Forelimb muscle (tissue), 1 donor: ENCODE data around the gene RABGAP1L. TPM values are rescaled to one million over a fixed set of nuclear protein-coding genes. Genes with fewer than 3 reads are reported as not detected.

Source experiments
- DNase-seq: peaks from one replicate; pipeline ENCODE4 v3.0.0-alpha.2; 2013; ENCODE audit warnings: low read depth
- polyA plus RNA-seq: library from polyadenylated mRNA; unstranded; fragments of 120-200 nt; gene quantifications from one replicate; pipeline ENCODE4 v1.2.1, GENCODE V29; 2013; ENCODE audit not compliant: insufficient read length

The RABGAP1L gene
- polyA plus RNA-seq, 1 donor = 10.3 TPM

DNA sequence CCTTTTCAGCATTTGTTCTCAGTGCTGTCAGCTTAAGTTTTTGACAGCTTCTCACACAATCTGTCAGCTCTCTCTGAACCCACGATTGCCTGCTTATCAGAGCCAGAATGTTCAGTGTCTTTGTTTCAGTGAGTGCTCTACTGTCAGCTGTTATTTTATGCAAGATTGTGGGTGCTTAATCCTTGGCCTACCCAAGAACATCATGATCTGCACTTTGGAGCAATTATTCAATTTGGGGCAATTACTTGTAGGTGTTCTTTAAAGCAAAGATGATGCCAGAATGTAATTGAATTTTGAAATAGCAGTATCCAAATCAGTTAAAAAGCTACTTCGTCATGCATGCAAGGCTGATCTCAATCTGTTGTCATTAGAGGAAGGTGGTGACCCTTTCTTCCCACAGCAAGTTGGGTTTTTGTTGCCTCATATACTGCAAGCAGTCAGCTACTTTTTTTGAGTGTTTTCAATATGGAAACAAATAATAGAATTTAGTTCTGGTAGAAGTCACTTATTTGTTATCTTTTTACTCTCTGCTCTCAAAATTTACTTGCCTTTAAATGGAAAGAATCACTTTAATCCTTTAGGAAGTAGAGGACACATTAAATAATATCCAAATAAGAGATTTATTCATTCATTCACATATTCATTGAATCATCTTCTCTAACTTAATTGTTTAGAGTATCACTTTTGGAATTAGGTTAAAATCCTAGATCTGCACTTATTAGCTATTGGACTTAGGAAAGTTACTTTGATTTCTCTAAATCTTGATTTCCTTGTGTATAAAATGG, 586.9 kb downstream of the RABGAP1L start:
- DNase-seq = no peak

DNA sequence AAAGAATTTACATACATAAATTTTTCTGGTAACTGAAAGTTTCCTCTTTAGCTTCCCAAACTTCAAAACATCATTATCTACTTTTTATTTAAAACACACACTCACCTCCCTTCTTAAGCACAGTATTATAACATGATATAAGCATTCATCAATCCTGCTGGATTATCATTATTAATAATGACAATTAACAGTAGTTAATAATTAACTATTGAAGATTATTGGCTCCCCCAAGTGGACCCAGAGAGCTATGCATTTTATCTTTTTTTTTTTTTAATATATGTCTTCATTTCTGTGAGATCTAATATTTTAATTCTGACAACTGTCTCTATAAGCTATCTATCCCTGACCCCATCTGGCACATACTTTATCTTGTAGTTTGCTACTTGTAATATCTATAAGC, 588.3 kb downstream of the RABGAP1L start:
- no peak for DNase-seq

DNA sequence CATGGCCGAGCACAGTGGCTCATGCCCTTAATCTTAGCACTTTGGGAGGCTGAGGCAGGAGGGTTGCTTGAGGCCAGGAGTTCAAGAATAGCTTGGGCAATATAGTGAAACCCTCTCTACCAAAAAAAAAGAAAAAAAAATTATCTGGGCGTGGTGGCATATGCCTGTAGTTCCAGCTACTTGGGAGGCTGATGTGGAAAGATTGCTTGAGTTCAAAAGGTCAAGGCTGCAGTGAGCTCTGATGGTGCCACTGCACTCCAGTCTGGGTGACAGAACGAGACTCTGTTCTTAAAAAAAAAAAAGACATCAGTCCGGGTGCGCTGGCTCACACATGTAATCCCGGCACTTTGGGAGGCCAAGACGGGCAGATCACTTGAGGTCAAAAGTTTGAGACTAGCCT, 589.3 kb downstream of the RABGAP1L start:
- no peak for DNase-seq

DNA sequence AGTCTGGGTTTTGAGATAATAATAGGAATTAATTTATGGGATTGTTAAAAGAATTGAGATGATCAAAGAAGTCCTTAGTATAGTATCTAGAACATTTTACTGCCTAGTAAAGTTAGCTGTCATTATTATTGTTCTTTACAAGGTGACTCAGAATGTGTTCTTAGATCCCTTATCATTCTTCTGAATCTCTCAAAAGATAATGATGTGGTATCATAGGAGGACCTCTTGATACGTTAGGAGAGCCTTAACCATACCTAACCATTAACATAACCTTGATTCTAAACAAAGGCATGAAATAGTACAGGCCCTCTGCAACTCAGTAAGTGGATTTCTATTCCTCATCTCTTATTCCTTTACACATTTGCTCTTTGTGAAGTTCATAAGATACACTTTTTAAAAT, 593.8 kb downstream of the RABGAP1L start:
- DNase-seq = no peak

DNA sequence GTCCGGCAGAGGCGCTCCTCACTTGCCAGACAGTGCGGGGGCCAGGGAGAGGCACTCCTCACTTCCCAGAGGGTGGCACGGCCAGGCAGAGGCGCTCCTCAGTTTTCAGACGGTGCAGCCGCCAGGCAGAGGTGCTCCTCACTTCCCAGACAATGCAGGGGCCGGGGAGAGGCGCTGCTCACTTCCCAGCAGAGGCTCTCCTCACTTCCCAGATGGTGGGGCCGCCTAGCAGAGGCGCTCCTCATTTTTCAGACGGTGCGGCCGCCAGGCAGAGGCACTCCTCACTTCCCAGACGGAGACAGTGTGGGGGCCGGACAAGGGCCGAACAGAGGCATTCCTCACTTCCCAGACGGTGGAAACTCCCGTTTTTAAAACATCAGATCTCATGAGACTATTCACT, 602.0 kb downstream of the RABGAP1L start:
- peak; percentile 28 for DNase-seq

DNA sequence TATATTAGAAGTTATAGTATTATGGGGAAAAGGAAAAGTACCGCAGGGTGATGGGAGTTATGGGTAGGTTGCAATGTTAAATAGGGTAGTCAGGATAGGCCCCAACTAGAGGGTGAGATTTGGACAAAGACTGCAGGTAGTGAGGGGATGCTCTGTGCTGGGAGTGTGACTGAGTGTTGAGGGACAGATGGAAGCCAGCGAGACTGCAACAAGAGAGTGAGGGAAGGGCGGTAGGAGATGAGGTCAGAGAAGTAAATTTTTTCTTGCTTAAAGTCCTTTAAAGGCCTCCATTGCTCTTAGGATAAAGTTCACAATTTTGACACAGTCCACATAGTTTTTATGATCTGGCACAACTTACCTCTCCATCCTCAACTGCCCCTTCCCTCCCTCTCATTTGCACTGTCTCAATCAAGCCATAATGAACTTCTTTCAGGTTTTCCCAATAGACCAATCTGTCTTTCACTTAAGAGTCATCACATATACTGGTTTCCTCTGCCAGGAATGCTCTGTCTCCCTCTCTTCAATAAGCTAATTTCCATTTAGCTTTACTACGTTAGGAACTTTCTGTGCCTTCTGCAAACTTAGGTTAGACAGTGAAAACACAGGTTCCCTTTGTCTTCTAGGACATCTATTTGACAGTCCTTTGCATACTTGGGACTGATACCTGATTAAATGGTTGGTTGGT, 602.7 kb downstream of the RABGAP1L start:
- DNase-seq = peak; percentile 16

DNA sequence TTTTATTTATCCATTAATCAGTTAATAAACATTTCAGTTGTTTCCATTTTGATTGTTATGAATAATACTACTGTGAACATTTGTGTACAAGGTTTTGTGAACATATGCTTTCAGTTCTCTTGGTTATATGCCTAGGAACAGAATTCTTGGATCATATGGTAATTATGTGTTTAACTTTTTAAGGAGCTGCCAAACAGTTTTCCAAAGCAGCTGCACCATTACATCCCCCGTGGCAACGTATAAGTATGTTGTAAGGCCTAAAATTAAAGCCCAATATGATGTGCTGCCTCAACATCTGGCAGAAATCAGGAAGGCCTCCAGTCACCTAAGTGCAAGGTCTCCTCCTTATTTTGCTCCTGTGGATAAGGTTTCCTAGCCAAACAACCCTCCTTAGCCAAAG, 604.9 kb downstream of the RABGAP1L start:
- peak; percentile 82 for DNase-seq

DNA sequence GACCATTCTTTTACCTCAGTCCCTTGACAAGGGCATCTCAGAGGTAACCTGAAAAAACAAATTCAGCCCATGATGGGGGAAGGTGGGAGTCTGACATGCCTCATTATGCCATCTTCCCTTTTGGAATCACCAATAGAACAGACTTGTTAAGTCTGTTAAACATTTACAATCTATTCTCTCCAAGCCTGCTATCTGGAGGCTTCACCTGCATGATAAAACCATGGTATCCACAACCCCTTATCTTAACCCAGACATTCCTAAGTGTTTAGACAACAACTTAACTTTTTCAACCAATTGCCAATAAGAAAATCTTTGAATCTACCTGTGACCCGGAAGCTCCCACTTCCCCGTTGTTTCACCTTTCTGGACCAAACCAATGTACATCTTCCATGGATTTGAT, 607.4 kb downstream of the RABGAP1L start:
- no peak for DNase-seq

DNA sequence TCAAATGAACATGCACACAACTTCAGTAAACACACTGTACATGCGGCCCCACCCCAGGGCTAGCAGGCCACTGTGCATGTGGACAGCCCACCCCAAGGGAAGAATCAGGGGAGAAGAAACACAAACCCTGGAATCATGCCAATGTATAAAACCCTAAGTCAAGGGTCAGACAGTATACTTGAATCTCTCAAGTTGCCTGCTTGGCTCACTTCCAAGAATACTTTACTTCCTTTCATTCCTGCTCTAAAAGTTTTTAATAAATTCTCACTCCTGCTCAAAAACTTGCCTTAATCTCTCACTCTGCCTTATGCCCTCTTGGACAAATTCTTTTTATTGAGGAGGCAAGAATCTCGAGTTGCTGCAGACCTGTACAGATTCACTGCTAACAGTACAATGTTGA, 609.2 kb downstream of the RABGAP1L start:
- DNase-seq = no peak

DNA sequence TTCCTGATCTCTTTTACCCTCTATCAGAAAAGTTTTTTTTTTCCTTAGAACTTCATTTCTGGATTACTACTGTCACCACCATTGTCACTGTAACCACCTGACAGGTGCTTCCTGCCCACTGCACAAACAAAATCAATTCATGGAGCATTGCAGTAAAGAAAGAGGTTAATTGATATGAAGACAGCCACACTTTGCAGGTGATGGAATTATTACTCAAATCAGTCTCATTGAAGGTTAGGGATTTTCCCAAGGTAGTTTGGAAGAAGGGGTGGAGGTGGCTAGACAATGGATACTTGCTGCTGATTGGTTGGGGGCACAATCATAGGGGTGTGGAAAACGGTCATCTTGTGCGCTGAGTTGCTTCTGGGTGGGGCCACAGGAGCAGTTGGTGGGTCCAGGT, 609.6 kb downstream of the RABGAP1L start:
- no peak for DNase-seq

DNA sequence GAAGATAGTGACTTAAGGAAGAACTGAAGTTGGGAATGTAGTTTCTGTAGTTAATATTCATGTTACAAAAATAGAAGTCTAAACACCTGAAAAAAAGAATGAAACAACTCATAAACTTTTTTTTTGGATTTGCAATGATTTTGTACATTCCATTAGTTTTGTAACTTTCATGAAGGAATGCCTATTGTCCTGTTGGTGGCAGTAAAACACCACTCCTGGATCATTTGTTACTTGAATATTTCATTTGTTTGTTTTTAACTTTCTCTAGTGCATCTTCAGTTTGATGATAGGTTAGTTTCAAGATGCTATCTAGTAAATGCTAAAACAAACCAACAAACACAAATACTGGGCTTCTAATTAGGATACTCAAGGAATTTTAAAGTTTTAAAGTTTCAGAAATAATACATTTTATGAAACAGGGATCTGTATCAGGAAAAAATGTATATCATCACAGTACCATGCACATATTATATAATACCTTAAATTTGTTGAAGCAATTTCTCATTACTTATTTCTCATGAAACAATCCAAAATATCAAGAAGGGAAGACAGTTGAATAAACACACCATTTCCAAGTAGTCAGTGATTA, 610.7 kb downstream of the RABGAP1L start:
- DNase-seq = peak; percentile 64

DNA sequence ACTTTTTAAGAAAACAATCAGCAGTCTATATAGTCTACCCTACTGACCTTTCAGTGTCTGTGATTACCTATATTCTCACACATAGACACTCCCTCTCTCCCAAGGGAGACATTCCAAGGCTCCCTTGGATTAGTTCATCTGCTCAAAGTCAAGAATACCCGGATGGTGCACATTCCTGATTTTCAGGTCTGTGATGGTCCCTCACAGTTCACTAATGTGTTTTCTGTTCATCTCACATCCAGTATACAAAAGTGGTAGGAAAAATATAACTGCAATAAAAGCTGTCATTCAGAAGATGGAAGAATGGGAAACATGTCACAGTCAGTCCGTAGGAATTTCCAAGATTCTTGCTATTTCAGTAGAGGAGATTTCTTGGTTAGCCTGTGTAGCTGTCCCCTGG, 616.3 kb downstream of the RABGAP1L start:
- no peak for DNase-seq

DNA sequence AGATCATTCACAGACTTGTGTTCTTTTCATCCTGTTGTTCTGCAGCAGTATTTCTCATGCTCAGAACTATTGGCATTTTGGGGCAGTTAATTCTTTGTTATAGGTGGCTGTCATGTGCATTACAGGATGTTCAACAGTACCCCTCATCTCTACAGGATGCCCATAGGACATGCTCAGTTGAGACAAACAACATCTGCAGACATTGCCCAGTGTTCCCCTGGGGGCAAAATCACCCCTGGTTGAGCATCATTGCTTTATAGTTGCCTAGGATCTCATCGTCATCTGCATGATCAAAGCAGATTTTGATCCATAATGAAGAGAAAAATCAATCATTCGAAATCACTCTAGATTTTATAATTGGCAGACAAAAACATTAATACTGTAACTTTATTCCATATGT, 617.9 kb downstream of the RABGAP1L start:
- no peak for DNase-seq

DNA sequence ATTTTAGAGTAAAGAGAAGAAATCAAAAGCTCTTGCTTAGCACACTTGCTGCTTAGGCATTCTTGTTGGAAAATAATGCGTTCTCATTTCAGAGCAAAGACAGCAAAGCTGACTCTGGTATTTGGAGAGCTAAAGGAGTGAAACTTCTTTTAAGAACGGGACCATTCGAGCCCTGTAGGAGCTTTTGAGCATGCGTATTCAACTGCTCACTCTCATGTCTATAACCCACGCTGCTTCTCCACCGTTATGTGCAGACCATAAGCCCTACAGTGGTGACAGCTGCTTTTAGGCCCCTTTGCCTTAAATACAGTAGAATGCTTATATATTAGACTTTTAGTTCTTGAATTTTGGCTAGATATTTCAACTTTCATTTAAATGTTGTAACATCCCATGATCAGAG, 626.2 kb downstream of the RABGAP1L start:
- no peak for DNase-seq

DNA sequence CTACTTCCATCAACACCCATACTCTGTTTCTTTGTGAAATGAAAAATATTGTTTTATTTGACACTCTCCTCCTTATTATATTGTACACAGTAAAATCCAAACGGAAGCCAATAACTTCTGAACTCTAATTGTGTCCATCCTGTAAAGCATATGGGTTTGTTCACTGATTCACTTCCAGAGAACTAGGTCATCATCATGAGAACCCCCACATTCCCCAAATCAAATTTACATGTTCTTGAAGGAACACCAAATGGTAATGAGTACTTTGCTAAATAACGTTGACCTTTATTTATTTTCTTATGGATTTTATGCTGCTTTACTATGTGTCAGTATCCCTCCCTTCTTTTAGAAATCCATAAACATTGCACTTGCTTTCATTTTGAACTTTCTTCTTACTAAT, 627.0 kb downstream of the RABGAP1L start:
- no peak for DNase-seq

DNA sequence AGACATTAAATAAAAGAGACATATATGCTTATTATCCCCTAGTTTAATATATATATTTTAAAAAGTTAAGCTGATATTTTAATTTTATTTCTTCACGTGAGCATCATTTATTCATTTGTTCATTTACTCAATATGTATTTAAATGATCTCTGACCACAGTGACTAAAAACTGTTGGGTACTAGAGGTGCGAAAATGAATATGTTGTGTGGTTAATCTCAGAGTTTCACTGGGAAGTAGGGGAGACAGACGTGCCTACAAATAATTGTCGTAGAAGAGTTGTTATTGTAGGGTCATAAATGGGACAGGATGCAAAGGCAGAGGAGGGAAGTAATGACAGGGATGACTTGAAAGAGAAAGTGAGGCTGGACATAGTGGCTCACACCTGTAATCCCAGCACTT, 627.4 kb downstream of the RABGAP1L start:
- no peak for DNase-seq

DNA sequence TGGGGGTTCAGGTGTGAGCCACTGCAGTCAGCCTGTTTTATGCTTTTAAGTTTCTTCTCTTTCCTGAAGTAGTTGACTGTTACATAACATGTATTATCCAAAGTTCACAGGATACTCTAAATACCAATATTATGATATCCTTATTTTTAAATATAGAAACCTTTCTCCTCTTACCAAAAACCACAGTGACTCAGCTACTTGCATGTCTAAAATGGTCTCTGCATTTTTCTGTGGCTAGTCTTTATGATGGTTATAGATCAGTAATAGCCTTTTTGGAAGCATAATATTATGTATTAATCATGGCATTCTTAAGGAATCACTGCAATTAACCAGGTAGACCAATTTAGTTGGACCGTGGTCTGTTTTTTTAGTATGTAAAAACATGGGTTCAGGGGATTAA, 629.7 kb downstream of the RABGAP1L start:
- no peak for DNase-seq

DNA sequence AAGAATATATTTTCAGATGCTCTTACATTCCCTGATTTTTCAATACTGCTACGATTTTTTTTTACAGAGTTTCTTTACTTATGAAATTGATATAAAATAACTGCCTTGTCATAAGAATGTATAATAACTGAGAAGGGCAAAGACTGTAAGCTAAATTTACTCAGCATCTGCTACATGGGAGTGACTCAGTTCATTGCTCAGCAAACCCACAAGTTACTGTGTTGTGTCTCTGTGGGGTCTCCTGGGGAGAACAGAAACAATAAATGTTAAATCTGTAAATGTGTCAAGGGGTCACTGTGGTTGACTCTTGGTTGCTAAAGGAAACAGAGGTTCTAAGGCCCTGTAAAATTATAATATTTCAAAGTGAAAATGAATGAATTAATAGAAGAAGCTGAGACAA, 630.1 kb downstream of the RABGAP1L start:
- DNase-seq = no peak

DNA sequence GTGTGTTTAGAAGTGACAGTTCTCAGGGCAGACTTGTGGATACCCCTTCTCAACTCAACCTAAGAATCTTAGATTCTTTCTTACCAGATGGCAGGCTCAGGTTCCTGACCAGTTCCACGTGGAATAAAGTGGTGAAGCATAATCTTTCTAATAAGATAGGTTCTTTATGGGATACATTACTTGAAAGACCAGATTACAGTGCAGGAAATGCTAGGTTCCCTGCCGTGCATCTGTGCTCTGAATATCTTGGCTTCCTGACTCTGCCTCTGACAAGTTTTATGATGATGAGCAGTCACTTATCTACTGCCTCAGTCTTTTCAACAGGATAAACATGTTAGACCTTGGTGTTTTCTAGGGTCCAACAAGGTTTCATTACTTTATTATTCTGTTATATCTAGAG, 632.5 kb downstream of the RABGAP1L start:
- DNase-seq = no peak

DNA sequence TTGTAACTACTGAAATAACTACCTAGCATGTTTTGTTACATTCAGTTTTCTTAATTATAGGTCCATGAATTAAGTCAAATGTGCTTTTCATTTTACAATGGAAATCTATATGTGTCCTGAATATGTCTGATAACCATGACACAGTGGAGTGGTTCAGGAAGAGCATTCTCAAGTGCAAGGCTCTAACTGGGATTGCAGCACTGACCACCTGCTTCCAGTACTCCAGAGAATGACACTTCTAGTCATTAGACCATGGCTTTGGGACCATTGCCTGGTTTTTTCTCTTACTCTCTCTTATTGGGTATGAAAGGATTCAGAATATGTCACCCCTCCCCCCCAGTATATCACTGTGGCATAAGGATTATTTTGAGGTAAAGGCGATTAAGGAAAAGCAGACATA, 635.5 kb downstream of the RABGAP1L start:
- DNase-seq = no peak

DNA sequence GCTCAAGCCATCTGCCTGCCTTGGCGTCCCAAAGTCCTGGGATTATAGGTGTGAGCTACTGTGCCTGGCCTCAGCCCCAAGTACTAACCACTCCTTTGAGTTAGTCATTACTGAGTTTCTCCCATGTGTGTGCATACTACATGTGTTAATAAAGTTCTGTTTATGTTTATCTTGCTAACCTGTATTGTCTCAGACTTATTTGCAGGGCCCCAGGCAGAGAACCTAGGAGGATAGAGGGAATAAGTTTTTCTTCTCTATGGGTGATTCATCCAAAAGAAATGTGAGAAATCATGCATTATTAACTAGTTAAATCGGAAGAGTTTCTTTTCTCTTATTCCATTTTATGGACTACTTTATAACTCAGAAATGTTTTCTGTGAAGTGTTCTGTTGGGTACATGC, 636.5 kb downstream of the RABGAP1L start:
- DNase-seq = no peak

DNA sequence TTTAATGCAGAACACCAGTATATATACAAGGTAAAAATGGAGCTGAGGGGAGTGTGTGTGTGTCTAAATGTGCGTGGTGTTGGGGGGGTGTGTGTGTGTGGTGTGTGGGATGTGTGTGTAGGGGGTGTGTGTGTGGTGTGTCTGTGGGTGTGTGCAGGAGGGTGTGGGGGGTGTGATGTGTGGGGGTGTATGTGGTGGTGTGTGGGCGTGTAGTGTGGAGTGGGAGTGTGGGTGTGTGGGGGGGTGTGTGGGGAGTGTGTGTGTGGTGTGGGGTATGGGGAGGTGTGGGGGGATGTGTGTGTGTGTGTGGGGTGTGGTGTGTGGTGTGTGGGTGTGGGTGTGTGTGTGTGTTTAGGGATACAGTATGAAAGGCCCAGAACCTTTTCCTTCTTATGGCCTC, 638.1 kb downstream of the RABGAP1L start:
- DNase-seq = no peak

DNA sequence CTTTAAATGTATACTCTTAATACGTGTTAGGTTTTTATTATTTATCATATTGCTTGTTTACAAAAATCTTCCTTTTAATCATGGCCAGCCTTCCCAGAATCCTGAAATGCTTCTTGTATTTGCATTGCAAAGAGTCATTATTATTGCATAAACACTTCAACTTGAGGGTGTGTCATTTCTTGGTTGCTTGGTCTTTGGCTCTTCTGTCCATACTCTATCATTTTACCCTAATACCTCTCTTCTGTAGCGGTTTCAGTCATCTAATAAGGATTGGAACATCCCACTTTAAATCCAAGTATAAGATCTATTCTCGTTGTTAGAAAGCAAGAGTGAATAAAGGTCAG, 639.8 kb downstream of the RABGAP1L start:
- DNase-seq = no peak
